ENCODE results near the gene CDR2.

- TF ChIP-seq EZH2 (IDR thresholded peaks at IDR 0.05) = no peak
- TF ChIP-seq POLR2AphosphoS5 (IDR thresholded peaks at IDR 0.05; ENCODE audit: borderline replicate concordance, low read depth, low read length) = no peak
- no peak for TF ChIP-seq FOXP2 (optimal IDR thresholded peaks at IDR 0.05; ENCODE audit: control extremely low read depth, extremely low read length, insufficient read depth)
Observed at GRCh38 chr16:22337045-22337444, 37.4 kb downstream of the CDR2 start.

Measured in SK-N-MC (cell line).